Uterus (tissue), 4 donors: ENCODE data around the gene PHC2. TPM values are rescaled to one million over a fixed set of nuclear protein-coding genes. Genes with fewer than 3 reads are reported as not detected.

Source experiments
- DNase-seq, 2 donors: peaks; one replicate each; pipeline ENCODE4 v3.0.0-alpha.2; 2019 to 2020
- H3K27ac ChIP-seq, 2 donors: fragments of 200-600 bp; sonication (generic); 1 replicate in 1 of 2; 2 replicates in 1 of 2; pipeline ENCODE4 v1.5.1; 2016 to 2018
- H3K27me3 ChIP-seq, 2 donors: fragments of 200-600 bp; sonication (generic); one replicate each; pipeline ENCODE4 v1.5.1; 2018 to 2019; ENCODE audit warnings: control low read depth in 1 of 2
- H3K36me3 ChIP-seq, 2 donors: fragments of 200-600 bp; sonication (generic); one replicate each; pipeline ENCODE4 v1.5.1; 2019; ENCODE audit warnings: control low read depth in 1 of 2
- H3K4me1 ChIP-seq, 2 donors: fragments of 200-600 bp; sonication (generic); one replicate each; pipeline ENCODE4 v1.5.1; 2018 to 2019; ENCODE audit warnings: control low read depth in 1 of 2
- H3K4me3 ChIP-seq, 2 donors: fragments of 200-600 bp; sonication (generic); 1 replicate in 1 of 2; 2 replicates in 1 of 2; pipeline ENCODE4 v1.5.1; 2018 to 2019; ENCODE audit warnings: mild to moderate bottlenecking in 1 of 2
- H3K9me3 ChIP-seq, 2 donors: fragments of 200-600 bp; sonication (generic); one replicate each; pipeline ENCODE4 v1.5.1; 2019; ENCODE audit warnings: control low read depth in 1 of 2
- POLR2A ChIP-seq, 2 donors: fragments of 450-650 bp; IDR thresholded peaks; one replicate each; pipeline ENCODE4 v1.6.1; 2016; ENCODE audit warnings: antibody characterized with exemption in 2 of 2, mild to moderate bottlenecking in 1 of 2, moderate library complexity in 1 of 2
- intact Hi-C: fragments of 100-400 bp; cut with DNase I; formaldehyde crosslinking; loops from one replicate; pipeline ENCODE4 v1.15.1; 2023; ENCODE audit warnings: low total_unique reads
- total RNA-seq, 4 donors: library from RNA; depleted of rRNA in 3 of 4; stranded (reverse); fragments of >200 nt in 3 of 4; gene quantifications; one replicate each; pipeline versions ENCODE4 v1.1.0 to v1.2.4, GENCODE V29; 2014 to 2023
- TF ChIP-seq, protein P1 (sequence below), 4 experiments: fragments of 200-600 bp in 2 of 4; fragments of 450-650 bp in 2 of 4; sonication (generic) in 2 of 4; IDR thresholded peaks; one replicate each; pipeline ENCODE4 v1.5.1; 2016 to 2019; ENCODE audit warnings: antibody characterized with exemption in 4 of 4, mild to moderate bottlenecking in 2 of 4, moderate library complexity in 1 of 4
- donor health status: DM: yes; HTN: yes; CAD: no.

PHC2 gene
- total RNA-seq, 4 donors from 2014 or later, result 51.5 to 203 (median 102) TPM

DNA sequence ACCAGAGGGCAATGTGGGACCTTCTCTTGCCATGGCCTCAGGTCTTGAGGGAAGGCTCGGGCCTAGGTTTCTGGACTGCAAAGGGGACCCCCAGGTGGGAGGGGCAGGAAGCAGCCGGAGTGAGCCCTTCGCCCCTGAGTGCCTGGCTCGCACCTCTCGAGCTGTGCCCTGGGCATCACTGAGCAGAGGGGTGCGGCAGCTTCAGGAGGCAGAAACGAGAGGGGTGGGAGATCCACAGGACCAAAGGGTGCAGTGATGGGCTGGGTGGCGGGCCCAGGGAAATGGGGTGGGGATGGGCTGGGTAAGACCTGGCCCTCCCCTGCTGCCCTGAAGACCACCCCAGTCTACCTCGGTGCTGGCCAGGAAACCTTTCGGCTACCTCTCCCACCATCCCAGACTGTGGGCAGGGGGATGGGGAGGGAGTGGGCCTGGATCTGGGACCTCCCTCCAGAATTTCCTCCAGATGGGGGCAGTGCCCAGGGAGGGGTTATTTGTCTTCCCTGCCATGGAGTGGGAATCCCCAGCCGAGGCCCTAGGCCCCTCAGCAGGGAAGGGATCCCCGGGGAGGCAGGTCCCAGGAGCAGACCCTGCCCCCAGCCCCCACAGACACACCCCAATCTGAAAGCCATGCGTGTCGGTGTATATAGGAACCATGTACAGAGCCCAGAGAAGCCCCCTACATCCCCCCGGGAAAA, 131.3 kb downstream of the PHC2 start:
- Histone ChIP-seq H3K4me1 (peaks cover 0 to 6% of the 10 kb centered on the region in 2 donors), H3K36me3 (no peaks in the 10 kb centered on the region), H3K27me3 (no peaks in the 10 kb centered on the region), H3K4me3 (no peak overlapping the region), H3K9me3 (no peaks in the 10 kb centered on the region), H3K27ac (peak overlapping the region; percentile 7 to 58)
- TF ChIP-seq POLR2A (IDR thresholded peaks at IDR 0.05), result no peak
- TF ChIP-seq, protein P1, sequence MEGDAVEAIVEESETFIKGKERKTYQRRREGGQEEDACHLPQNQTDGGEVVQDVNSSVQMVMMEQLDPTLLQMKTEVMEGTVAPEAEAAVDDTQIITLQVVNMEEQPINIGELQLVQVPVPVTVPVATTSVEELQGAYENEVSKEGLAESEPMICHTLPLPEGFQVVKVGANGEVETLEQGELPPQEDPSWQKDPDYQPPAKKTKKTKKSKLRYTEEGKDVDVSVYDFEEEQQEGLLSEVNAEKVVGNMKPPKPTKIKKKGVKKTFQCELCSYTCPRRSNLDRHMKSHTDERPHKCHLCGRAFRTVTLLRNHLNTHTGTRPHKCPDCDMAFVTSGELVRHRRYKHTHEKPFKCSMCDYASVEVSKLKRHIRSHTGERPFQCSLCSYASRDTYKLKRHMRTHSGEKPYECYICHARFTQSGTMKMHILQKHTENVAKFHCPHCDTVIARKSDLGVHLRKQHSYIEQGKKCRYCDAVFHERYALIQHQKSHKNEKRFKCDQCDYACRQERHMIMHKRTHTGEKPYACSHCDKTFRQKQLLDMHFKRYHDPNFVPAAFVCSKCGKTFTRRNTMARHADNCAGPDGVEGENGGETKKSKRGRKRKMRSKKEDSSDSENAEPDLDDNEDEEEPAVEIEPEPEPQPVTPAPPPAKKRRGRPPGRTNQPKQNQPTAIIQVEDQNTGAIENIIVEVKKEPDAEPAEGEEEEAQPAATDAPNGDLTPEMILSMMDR (IDR thresholded peaks at IDR 0.05), result no peak
- intact Hi-C loops, result loop anchor here (5.0 kb wide), 2 partner anchors 68 to 173 kb away; partner anchors contain the start of gene ZSCAN20
- no peak for DNase-seq

DNA sequence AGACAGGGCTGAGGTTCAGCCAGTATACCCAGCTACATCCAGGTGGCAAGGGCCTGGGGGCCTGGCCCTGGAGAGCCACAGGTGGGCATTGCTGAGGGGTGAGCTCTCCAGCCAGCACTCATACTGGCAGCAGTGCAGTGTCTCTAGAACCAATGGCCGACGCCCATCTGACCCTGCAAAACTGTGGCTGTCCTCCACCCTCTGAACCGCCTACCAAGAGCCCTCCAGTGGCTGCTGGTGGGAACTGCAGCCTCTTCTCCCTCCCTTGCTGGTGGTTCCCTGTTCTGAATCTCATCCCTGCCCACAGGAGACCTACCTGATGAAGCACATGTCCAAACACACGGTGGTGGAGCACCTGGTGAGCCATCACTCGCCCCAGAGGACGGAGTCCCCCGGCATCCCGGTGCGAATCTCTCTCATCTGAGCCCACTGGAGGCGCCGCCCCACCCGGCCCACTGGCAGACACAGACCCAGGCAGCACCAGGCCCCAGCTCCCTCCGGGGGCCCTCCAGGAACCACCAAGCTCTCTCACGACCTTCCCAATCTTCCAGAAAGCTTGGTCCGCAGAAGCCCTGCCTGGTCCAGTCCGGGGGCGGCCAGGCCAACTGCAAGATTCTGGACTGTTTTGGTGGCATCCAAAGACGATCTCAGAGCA, 132.1 kb downstream of the PHC2 start:
- H3K9me3 ChIP-seq, result no peaks in the 10 kb centered on the region
- no peaks in the 10 kb centered on the region for H3K27me3 ChIP-seq
- TF ChIP-seq, protein P1 (IDR thresholded peaks at IDR 0.05), result peak; percentile 66 to 87 (median 76)
- TF ChIP-seq POLR2A (IDR thresholded peaks at IDR 0.05), result no peak
- H3K4me1 ChIP-seq, result peaks cover 0 to 6% of the 10 kb centered on the region in 2 donors
- peak; percentile 64 to 71 for DNase-seq
- no peak overlapping the region for H3K27ac ChIP-seq
- intact Hi-C loops, result loop anchor here (5.0 kb wide), 2 partner anchors 69 to 174 kb away; partner anchors contain the start of gene ZSCAN20
- H3K36me3 ChIP-seq, result no peaks in the 10 kb centered on the region
- no peak overlapping the region for H3K4me3 ChIP-seq

DNA sequence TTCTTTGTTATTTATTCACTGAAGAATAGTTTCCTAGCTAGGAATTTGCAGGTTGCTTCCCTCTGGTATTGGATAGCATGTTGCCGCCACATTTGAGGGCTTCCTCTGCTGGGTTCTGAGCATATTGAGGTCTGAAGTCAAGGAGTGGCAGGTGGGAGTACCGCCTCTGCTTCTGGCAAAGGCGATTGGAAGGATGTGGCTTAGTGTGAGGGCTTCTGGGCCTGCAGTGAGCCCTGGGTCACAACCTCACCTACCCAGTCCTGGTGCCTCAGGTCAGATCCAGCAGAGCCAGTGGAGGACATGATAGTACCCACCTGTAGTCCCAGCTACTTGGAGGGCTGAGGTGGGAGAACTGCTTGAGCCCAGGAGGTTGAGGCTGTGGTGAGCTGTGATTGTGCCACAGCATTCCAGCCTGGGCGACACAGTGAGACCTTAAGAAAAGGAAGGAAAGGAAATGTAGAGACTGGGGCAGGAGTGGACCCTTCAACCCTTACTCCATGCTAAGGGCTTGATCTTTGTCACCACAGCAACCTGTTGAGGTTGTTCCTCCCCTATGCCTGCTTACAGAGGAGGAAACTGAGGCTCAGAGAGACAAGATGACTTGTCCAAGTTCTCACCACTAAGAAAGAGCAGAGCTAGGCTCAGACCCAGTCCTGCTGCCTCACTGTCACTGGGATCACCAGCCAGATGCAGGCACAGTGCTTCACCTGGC, 132.8 kb downstream of the PHC2 start:
- intact Hi-C loops, result loop anchor here (5.0 kb wide), 2 partner anchors 69 to 174 kb away; partner anchors contain the start of gene ZSCAN20
- no peak for TF ChIP-seq POLR2A (IDR thresholded peaks at IDR 0.05)
- TF ChIP-seq, protein P1 (IDR thresholded peaks at IDR 0.05), result no peak
- Histone ChIP-seq H3K4me1 (peaks cover 0 to 6% of the 10 kb centered on the region in 2 donors), H3K27me3 (no peaks in the 10 kb centered on the region), H3K4me3 (no peak overlapping the region), H3K9me3 (no peaks in the 10 kb centered on the region), H3K36me3 (no peaks in the 10 kb centered on the region), H3K27ac (no peak overlapping the region)
- no peak for DNase-seq

DNA sequence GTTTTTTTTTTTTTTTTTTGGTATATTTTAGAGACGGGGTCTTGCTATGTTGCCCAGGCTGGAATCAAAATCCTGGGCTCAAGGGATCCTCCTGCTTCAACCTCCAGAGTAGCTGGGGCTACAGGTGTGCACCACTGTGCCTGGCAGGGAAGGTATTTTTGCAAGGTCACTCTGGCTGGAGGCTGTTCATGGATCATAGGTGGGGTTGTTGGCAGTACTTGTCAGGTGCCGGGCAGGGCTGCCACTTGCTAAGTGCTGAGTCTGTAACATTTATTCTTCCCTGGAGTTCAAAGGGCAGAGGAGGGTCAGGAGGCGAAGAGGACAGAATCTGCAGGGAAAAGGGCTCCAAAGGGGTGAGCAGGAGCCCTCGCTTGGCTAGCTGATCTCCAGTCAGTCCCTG, 134.1 kb downstream of the PHC2 start:
- no peak overlapping the region for H3K4me3 ChIP-seq
- DNase-seq, result no peak
- no peaks in the 10 kb centered on the region for H3K9me3 ChIP-seq
- intact Hi-C loops, result loop anchor here (5.0 kb wide), 2 partner anchors 70 to 175 kb away; partner anchors contain the start of gene ZSCAN20
- no peak overlapping the region for H3K27ac ChIP-seq
- H3K36me3 ChIP-seq, result no peaks in the 10 kb centered on the region
- H3K27me3 ChIP-seq, result no peaks in the 10 kb centered on the region
- H3K4me1 ChIP-seq, result peaks cover 0 to 6% of the 10 kb centered on the region in 2 donors
- TF ChIP-seq, protein P1 (IDR thresholded peaks at IDR 0.05), result no peak
- no peak for TF ChIP-seq POLR2A (IDR thresholded peaks at IDR 0.05)
